ENCODE measurements around the gene RFX3. TPM values are rescaled to one million over a fixed set of nuclear protein-coding genes. Genes with fewer than 3 reads are reported as not detected.

The RFX3 gene
- total RNA-seq, 1 donor from 2014 or later, result 16.4 TPM

- no peak for DNase-seq
Observed at GRCh38 chr9:3475300-3476020, 50.3 kb downstream of the RFX3 start.

DNA sequence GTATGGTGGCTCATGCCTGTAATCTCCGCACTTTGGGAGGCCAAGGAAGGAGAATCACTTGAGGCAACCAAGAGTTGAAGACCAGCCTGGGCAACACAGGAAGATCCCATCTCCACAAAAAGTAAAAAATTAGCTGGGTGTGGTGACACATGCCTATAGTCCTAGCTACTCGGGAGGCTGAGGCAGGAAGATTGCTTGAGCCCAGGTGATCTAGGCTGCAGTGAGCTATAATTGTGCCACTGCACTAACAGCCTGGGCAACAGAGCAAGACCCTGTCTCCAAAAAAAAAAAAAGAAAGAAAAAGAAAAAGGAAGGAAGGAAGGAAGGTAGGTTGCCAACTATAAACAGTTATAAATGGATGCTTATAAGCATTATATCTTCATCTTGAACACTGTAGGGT is 51.0 kb downstream of the RFX3 start:
- DNase-seq, result no peak

DNA sequence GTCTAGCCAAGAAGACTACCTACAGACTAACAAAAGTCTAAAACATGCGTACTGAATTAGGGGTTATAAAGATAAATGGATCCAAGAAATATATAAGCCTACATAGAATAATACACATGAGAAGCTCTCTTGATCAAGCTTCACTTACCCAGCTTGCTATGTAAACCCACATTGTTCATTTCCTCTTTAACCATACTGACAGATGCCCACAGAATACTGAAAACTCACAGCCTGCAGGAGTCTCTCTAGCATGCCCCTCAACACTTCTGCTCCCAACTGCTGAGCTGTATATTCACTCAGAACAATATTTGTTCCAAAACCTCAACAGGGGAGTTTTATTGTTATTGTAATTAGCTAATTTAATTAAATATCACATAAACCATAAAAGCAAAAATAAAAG is 52.4 kb downstream of the RFX3 start:
- no peak for DNase-seq

DNA sequence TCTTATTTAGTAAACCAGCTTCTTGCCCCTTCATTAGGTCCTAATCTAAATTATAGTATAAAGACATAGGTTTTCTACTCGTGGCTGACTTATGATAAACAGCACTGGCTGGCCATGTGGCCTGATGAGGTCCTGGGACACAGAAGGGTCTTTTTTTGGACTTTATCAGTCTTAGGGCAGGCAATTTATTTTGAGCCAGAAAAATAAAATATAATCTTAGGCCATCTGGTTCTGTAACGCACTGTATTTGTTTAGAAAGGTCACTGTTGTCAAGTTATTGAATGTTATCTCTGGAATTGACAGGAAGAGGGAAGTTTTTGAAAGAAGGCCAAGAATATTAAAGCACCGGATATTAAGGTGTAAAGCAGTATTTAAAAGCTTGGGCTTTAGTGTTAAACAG is 53.9 kb downstream of the RFX3 start:
- DNase-seq, result no peak

GRCh38 chr9:3468421-3469205 is 57.2 kb downstream of the RFX3 start:
- DNase-seq, result no peak

DNA sequence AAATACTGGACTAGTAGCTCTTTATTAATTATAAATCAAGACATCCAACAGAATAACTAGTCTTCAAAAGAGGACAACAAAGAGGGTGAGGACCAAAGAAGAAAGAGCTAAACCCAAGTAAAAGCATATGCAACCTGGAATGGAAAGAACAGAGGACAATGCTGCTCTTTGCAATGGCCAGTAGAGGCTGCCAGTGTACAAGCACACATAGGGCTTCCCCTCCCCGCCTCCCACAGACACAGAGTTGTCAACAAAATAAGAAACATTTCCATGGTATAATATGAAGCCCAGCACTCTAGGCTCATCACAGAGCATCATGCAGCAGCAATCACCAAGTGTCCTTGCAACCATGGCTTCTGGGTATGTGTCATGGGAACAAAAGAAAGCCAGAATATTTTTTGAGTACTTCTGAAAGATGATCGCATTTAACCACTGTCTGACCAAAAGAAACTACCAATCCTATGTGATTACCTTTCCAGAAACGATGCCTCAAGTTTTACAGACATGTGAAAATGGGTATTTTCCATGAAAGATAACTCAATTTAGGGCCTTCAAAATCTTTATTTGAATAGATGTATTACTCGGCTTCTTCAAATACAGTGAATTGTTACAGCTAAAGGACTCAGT is 58.1 kb downstream of the RFX3 start:
- peak; percentile 47 for DNase-seq

GRCh38 chr9:3464033-3464638 is 61.7 kb downstream of the RFX3 start:
- DNase-seq, result no peak

- DNase-seq, result peak; percentile 75
Observed at GRCh38 chr9:3458806-3459475, 66.9 kb downstream of the RFX3 start.

DNA sequence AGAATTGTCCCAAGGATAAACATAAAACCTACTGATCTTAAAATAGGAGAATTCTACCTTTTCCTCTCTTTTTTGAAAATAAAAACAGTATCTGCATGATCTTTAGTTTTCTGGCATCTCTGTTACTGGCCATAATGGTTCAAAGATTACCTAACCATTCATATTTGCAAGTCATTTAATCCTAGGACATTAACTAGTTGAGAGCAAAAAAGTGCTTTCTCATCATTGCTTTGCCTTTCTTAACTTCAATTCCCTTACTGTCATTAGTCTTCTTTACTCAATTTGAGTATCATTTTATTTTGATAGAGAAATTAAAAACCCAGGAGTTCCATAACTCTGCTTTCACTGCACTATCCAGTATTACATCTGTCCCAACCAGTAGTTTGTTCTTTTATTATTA is 68.6 kb downstream of the RFX3 start:
- no peak for DNase-seq

- DNase-seq, result no peak
Observed at GRCh38 chr9:3455717-3456116, 70.1 kb downstream of the RFX3 start.

DNA sequence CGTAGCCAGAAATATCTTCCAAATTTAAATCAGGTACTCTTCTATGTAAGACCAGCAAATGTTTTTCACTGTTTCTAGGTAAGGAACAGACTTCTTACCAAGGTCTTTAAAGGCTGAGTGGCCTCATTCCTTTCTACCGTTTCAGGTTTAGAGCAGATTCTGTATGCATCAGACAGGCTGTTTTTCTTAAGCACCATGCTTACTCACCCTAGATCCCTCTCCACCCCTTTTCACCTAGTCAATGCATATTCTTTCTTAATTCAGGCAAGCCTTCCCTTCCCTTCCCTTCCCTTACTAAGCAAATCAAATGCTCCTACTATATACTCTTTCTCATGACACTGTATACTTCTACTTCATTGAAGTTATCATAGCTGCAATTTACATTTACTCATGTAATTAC is 70.7 kb downstream of the RFX3 start:
- DNase-seq, result no peak

- DNase-seq, result no peak
Observed at GRCh38 chr9:3451956-3452355, 73.8 kb downstream of the RFX3 start.

DNA sequence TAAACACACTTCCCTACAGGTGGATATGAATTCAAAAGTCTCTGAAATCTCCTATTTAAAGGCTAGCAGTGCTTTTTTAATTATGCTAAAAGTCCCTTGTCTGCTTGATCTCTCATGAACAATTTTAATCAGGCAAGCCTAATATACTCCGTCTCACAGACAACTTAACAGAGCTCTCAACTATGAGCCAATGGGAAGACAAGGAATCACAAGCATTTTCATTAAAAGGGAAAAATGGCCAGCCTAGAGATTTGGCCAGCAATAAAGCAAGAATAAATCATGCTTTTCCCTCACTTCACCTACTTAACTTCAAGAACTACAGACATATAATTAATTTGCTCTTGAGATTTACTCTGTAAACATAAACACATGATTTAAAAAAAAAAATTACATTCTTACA is 78.0 kb downstream of the RFX3 start:
- no peak for DNase-seq

DNA sequence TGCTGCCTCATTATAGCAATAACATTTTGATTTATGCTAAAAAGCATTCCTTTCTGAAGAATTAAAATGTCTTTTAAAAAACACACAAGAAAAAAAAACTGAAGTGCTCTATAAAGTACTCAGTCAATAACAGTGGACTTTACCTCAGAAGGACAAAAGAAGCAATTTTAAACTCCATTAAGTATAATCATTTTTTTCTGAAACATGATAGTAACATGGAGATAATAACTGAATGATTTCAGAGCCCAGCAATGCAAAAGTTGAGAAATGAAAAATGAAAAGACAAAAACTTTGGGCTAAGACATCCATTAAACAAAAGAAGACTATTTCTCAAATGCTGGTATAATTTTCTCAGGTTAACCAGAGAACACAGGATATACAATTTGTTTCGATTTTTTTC is 78.7 kb downstream of the RFX3 start:
- DNase-seq, result no peak

DNA sequence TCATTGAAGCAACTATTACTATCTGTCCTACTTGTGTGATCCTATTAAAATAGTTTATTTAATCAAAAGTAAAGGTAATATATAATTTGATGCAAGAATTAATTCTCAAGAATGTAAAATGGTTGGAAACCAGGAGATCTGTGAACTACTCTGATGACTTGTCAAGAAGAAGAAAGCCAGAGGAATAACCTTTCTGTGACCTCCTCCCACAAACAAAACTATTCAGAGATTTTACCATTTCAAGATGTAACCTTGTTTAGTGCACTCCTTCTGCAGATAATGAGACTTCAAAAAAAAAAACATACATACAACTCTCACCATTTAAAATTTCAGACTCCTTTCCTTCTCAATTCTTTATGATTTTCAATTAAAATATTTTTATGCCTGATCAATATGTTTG is 79.5 kb downstream of the RFX3 start:
- DNase-seq, result no peak

- no peak for DNase-seq
Observed at GRCh38 chr9:3444016-3444415, 81.8 kb downstream of the RFX3 start.

DNA sequence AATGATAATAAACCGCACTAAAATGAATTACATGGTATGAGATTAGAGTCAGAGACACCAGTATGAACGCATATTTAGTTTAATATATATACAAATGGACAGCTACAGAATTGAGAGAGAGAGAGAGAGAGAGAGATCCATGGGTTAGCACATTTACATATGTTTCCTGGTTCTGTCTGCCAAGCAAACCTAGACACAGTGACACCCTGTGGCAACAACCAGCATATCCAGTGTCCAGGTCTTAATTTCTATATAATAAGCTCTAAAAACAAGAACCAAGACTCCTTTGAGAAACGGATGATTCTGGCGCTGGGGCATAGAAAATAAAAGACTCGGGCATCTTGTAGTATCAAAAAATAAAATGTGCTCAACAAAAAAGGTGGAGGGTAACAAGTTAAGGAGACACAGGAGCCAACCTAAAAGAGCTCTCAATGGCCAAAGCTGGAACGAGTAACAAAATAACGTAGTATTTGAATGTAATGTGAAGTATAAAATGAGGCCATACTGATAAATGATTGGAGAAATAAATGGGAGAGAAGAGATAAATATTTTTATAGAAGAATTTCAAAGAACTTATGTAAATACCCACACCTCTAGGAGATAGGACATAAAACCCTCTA is 84.5 kb downstream of the RFX3 start:
- DNase-seq, result peak; percentile 41

DNA sequence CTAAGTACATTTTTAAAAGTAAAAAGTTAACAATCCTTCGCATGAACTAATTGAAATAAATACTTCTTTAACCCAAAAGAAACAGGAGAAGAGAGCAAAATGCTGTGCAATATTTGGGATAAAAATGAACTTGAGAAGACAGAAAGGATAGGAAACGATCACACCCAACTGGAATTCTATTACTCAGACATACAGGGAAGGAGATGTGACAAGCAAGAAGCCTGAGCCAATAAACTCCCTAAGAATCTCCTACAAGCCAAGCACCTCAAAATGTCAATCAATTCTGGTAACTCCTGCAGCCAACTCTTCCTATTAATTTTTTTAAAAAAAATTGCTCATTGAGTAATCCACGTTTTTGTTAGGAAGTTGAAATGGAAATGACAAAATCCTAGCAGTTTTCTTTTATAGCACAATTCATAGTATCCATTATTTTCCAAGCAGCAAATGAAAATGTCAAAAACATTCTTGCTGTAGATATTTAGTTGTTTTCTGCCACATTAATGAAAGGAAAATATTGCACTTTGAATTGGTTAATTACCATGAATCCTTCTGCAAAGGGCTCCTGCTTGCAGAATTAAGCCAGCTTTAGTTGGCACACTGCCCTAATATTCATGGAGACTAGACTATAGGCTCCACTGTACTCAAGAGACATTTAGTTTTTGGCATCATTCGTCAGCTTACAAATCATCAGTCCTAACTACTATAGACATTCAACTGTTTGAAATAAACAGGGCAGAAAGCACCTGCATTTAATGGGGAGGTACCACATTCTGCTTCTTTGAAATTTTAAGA is 89.0 kb downstream of the RFX3 start:
- DNase-seq, result peak; percentile 69

DNA sequence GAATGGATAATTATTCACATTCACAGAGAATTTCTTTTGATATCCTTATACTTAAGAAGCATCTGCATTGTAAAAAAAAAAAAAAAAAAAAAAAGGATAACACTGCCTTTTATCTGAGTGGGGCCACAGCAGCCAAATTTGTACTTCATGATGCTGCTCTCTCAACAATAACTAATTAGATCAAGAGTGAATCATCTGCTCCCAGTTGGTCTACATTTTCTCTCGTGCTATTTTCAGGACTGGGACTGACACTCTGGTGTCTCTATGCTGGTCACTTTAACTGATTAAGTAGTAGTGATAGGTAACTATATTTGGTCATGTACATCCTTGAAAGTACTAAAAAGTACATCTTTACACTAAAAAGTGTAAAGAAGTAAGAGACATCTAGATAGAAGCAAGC is 90.1 kb downstream of the RFX3 start:
- no peak for DNase-seq

- no peak for DNase-seq
Observed at GRCh38 chr9:3434594-3434993, 91.2 kb downstream of the RFX3 start.

DNA sequence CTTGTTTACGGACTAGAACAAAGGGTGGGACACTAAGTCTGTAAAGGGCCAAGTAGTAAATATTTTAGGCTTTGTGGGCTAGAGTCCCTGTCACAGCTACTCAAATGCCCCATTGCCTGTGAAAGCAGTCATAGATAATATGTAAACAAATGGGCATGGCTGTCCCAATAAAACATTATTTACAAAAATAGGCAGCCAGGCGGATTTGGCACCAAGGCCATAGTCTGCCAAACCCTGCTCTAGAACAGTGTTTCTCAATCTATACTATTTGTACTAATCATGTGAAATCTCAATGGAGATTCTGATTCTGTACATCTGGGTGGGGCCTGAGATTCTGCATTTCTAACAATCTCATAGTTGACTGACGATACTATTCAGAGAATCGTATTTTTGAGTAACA is 92.0 kb downstream of the RFX3 start:
- no peak for DNase-seq
